GM21717 (cell line): ENCODE measurements around the gene TBC1D3H.
"Not testable (repeated sequence)": the region's sequence is repeated elsewhere in the genome, so short reads cannot be mapped to it uniquely, and the experiment has no call there.

ENCODE experiments used
- ATAC-seq: cut with Tn5 transposase; IDR thresholded peaks from one replicate; pipeline ENCODE4 v1.9.1; 2021; ENCODE audit warnings: mild to moderate bottlenecking, moderate library complexity; ENCODE audit not compliant: unreplicated experiment

TBC1D3H gene

GRCh38 chr17:36388385-36389245, at the start of gene TBC1D3H:
Gene TBC1D3H, minus strand, starts transcription at chr17:36388435. Its CDS starts 1,540 bp downstream, at chr17:36386895.
- not testable (repeated sequence) for ATAC-seq

DNA sequence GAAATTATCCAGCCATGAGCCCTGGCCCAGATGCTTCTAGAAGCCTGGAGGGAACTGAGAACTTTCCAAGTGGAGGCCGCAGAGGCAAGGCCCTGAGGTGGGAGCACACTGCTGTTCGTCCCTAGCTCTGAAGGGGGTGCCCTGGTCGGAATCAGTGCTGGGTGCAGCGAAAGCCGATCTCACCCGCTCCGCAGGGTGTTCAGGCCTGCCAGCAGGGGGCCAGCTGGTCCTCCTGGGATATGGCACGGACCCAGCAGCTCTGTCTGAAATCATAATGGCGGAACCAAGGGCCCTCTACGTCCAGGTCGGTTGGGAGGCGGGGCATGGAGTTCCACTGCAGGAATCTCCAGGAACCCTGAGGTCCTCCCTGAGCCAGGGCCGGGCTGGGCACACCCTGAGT, 40.7 kb upstream of the TBC1D3H start:
- ATAC-seq = not testable (repeated sequence)

GRCh38 chr17:36415180-36415941, 27.1 kb upstream of the TBC1D3H start:
- not testable (repeated sequence) for ATAC-seq

DNA sequence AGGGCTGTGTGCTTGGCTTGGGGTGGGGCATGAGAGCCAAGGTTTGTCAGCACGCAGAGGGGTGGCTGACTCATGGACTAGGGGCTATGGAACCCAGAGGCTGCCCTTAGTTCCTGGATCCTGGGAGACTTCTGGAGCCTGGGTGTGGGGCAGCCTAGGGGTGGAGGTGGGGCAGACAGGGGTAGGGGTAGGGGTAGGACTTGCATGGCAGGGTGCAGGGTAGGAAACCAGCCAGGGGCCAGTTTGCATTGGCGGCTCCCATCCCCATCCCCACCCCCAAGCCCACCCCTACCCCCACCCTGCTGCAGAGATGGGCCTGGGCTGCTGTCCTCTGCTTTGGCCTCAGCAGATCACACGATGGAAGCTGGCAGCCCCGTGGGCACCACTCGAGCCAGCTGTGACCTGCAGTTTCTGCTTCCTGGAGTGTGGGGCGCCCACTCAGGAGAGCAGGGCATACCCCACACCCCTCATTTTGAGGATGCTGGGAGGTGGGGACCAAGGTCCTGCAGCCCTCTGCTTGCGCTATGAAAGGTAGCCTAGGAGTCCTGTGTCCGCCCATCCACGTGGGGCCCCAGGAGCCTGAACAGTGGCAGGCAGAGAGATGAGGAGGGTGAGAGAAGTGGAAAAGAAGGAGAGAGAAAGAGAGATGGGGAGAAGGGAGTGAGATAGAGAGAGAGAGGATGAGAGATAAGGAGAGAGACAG, 2.9 kb upstream of the TBC1D3H start:
- not testable (repeated sequence) for ATAC-seq

DNA sequence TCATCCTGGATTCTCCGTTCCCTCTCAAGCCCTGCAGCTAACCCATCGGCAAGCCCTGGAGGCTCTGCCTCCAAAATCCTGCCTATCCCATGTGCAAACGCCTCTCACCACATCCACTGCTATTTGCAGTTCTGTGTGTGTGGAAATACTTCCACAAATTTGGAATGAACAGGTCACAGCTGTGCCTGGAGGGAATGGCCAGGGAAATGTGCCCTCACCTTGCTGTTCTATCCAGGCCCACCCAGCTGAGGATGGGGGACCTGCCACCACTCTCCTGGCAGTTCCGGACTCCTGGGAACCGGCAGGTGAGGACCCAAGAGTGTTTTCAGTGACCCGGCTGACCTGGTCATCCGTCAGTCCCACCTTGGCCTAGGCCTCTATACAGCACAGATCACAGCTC, 12.3 kb downstream of the TBC1D3H start:
- not testable (repeated sequence) for ATAC-seq

- ATAC-seq = not testable (repeated sequence)
Observed at GRCh38 chr17:36362496-36362895, 25.7 kb downstream of the TBC1D3H start.
